Ovary (tissue), 9 donors: ENCODE measurements around the gene GLT1D1. TPM values are rescaled to one million over a fixed set of nuclear protein-coding genes. Genes with fewer than 3 reads are reported as not detected.

ENCODE experiments used
- DNase-seq, 5 donors: peaks; one replicate each; pipeline ENCODE4 v3.0.0-alpha.2; 2019 to 2020
- H3K27ac ChIP-seq, 2 donors: fragments of 200-600 bp; one replicate each; pipeline versions ENCODE4 v1.5.1 to v1.8.0; 2019 to 2022
- H3K27me3 ChIP-seq: fragments of 200-600 bp; one replicate; pipeline ENCODE4 v1.8.0; 2022
- H3K36me3 ChIP-seq: fragments of 200-600 bp; sonication (generic); one replicate; pipeline ENCODE4 v1.5.1; 2019
- H3K4me1 ChIP-seq: one replicate; pipeline ENCODE4 v1.8.1; 2013; ENCODE audit warnings: mild to moderate bottlenecking, moderate library complexity; ENCODE audit not compliant: insufficient read depth
- H3K4me3 ChIP-seq: fragments of 200-600 bp; sonication (generic); one replicate; pipeline ENCODE4 v1.5.1; 2017
- H3K9me3 ChIP-seq, 2 donors: fragments of 200-600 bp in 1 of 2; sonication (generic) in 1 of 2; one replicate each; pipeline versions ENCODE4 v1.5.1 to v1.8.1; 2013 to 2019; ENCODE audit warnings: mild to moderate bottlenecking in 1 of 2, moderate library complexity in 1 of 2
- EP300 ChIP-seq: sonication (generic); formaldehyde crosslinking; IDR thresholded peaks from one replicate; pipeline ENCODE4 v1.6.1; 2017; ENCODE audit warnings: antibody characterized with exemption
- POLR2A ChIP-seq: fragments of 450-650 bp; IDR thresholded peaks from one replicate; pipeline ENCODE4 v1.6.1; 2017; ENCODE audit warnings: antibody characterized with exemption, mild to moderate bottlenecking, moderate library complexity
- WGBS, 3 donors: extraction: QIAGEN DNeasy Blood & Tissue Kit in 1 of 3; methylation state at CpG; one replicate each; pipeline versions ENCODE4 v1.1.5 to v1.1.7; 2013 to 2017; 5-methylcytosine and 5-hydroxymethylcytosine counted together
- intact Hi-C, 4 donors: fragments of 100-400 bp; cut with DNase I; formaldehyde crosslinking; loops; one replicate each; pipeline versions ENCODE4 v1.11.0 to v1.15.1; 2022 to 2023
- polyA plus RNA-seq, 2 donors: library from polyadenylated mRNA; stranded (reverse); fragments of 200-250 nt in 1 of 2; fragments of 350-450 nt in 1 of 2; fragmentation: Illumina TruSeq in 1 of 2; extraction: RNeasy Lipid Tissue Mini Kit (QIAGEN cat#74804) in 1 of 2; gene quantifications; one replicate each; pipeline ENCODE4 v1.2.3, GENCODE V29; 2013 to 2014
- total RNA-seq, 7 donors: library from RNA; depleted of rRNA in 2 of 7; stranded (reverse); fragments of >200 nt in 2 of 7; fragmentation: NEBNext Ultra II Directional in 3 of 7; extraction: Animal tissue kit (Norgen Biotek cat#: 25700) in 3 of 7; gene quantifications; one replicate each; pipeline versions ENCODE4 v1.1.0 to v1.2.4, GENCODE V29; 2016 to 2023
- TF ChIP-seq, protein P1 (sequence below), 3 donors: fragments of 450-650 bp in 2 of 3; fragments of 200-600 bp in 1 of 3; IDR thresholded peaks; one replicate each; pipeline versions ENCODE4 v1.5.1 to v1.8.0; 2016 to 2022; ENCODE audit warnings: antibody characterized with exemption in 3 of 3, mild to moderate bottlenecking in 1 of 3
- donor health status: DM: no; HTN: no; CAD: no; lungs with moderate emphysema.
- donor health status: DM: no; HTN: no; CAD: no.
- donor health status: Bipolar disorder and iron deficiency.
- donor health status: DM: yes; HTN: yes; CAD: no.
- donor health status: DM: no; HTN: no; CAD: no.
- donor health status: DM: yes; HTN: yes; CAD: no.

GLT1D1 gene
- total and polyA plus RNA-seq, 9 donors, result 0.12 to 0.61 (median 0.24) TPM; not detected in 1

DNA sequence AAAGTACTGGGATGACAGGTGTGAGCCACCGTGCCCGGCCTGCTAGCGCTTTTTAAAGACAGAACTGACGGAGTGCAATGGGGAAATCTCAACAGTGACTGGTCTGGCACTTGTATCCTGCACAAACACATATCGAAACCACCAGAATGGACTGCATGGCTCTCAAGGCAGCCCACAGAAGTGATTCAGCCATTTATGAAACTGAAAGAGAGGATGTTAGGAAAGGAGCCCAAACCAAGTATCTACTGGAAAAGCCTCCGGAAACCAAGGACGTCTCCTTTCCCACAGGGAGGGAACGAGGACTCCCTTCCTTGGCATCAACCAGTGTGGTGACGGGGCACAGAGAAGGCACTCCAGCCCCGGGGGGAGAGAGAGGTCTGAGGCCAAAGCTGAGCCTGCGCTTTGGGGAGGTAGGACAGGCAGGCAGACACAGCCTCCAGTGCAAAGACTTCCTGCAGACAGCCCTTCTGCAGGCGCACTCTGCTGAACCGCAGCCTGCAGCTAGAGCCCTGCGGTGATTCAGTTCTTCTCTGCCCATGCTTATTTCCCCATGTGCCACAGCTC is 46.0 kb upstream of the GLT1D1 start:
- Histone ChIP-seq H3K4me3 (no peak overlapping the region), H3K9me3 (no peaks in the 10 kb centered on the region), H3K27me3 (no peaks in the 10 kb centered on the region), H3K27ac (no peak overlapping the region), H3K4me1 (peaks cover 6% of the 10 kb centered on the region), H3K36me3 (no peaks in the 10 kb centered on the region)
- intact Hi-C loops, result no loop called here
- DNase-seq, result no peak
- WGBS, 3 donors, result 91 to 95% (median 93%) methylated on average over 14 of the region's 14 CpGs
- TF ChIP-seq EP300 (no peak), POLR2A (no peak)
- TF ChIP-seq, protein P1, sequence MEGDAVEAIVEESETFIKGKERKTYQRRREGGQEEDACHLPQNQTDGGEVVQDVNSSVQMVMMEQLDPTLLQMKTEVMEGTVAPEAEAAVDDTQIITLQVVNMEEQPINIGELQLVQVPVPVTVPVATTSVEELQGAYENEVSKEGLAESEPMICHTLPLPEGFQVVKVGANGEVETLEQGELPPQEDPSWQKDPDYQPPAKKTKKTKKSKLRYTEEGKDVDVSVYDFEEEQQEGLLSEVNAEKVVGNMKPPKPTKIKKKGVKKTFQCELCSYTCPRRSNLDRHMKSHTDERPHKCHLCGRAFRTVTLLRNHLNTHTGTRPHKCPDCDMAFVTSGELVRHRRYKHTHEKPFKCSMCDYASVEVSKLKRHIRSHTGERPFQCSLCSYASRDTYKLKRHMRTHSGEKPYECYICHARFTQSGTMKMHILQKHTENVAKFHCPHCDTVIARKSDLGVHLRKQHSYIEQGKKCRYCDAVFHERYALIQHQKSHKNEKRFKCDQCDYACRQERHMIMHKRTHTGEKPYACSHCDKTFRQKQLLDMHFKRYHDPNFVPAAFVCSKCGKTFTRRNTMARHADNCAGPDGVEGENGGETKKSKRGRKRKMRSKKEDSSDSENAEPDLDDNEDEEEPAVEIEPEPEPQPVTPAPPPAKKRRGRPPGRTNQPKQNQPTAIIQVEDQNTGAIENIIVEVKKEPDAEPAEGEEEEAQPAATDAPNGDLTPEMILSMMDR (IDR thresholded peaks at IDR 0.05), result no peak

DNA sequence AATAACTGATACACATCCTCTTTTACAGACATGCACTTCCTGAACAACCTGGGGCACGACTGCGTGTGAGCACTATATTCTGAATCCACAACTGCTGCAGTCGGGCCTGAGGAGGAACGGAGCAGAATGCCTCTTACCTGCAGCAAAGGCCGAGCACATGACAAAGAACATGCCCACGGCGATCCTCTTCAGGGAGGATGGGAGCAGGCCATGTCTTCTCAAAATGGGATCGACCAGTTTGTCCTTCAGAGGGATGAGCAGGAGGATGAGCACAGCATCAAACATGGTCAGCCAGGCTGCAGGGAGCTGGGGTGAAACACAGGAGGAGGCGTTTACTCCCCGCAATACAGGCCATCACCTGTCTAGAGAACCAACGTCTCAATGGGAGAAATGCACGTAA is 44.6 kb upstream of the GLT1D1 start:
- Histone ChIP-seq H3K4me3 (no peak overlapping the region), H3K36me3 (no peaks in the 10 kb centered on the region), H3K27me3 (no peaks in the 10 kb centered on the region), H3K9me3 (no peaks in the 10 kb centered on the region), H3K27ac (no peak overlapping the region), H3K4me1 (peaks cover 6% of the 10 kb centered on the region)
- 83 to 90% (median 86%) methylated on average over 12 of the region's 12 CpGs for WGBS, 3 donors
- intact Hi-C loops, result no loop called here
- TF ChIP-seq, protein P1 (IDR thresholded peaks at IDR 0.05), result no peak
- TF ChIP-seq EP300, result no peak
- no peak for TF ChIP-seq POLR2A
- DNase-seq, result no peak

DNA sequence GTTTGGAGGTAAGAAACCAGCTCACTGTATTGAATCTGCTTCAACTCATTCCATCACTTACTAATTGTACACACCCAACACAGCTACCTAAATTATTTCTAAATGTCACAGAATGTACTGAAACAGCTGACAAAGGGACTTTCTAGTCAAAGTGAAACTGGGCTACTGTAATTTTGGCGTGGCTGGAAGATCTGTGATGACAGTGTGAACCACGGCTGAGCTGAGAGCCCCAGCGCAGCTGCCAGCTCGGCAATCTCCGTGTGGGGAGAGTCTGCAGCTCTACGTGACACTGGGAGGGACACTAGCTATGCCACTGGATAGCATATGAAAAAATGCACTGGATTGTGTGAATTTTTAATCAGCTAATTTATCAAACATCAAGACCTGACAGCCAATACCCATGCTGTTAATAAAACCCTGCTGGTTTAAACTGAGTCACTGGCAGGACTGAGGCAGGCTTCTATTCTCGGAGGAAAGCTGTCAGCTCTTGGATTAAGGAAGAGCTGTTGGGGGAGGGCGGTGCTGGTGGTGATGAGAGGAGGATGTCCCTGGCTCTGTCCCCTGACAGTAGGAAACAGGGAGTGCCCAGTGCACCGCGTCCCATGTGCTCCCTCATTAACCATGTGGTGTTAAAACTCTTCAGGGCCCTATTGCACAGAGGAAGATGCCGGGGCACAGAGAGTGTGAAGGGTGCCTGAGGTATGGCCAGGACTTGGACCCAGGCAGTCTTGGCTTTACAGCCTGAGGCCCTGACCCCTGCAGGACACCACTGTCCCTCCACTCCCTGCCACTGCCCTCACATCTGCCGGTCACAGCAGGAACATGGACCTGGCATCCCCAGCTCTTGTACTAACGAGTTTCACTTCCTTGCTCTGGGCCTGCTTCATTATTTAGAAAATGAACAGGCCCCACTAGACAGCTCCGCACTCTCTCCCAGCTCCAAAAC is 42.8 kb upstream of the GLT1D1 start:
- DNase-seq, result no peak
- WGBS, 3 donors, result 63 to 80% (median 72%) methylated on average over 14 of the region's 14 CpGs
- H3K9me3 ChIP-seq, result no peaks in the 10 kb centered on the region
- H3K4me1 ChIP-seq, result peaks cover 6% of the 10 kb centered on the region
- TF ChIP-seq EP300, result no peak
- TF ChIP-seq, protein P1 (IDR thresholded peaks at IDR 0.05), result no peak
- TF ChIP-seq POLR2A, result no peak
- no peaks in the 10 kb centered on the region for H3K27me3 ChIP-seq
- no peak overlapping the region for H3K4me3 ChIP-seq
- H3K27ac ChIP-seq, result no peak overlapping the region
- no peaks in the 10 kb centered on the region for H3K36me3 ChIP-seq
- intact Hi-C loops, result no loop called here

DNA sequence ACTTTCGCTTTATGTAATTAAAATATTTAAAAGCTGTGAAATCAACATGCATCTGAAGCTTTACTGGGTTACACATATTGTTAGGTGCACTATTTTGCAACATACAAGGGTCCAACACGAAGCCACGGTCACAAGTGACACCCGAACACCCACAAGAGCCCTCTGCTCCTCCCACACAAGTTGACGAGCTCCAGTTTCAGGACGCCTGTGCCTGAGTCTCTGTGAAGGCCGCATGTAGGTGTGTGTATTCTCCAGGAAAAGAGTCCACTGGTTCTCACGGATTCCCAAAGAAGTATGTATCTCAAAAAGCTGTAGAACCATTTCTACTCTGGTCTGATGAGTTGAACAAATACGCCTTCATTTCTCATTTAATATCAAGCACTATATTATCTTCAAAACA is 41.5 kb upstream of the GLT1D1 start:
- Histone ChIP-seq H3K27ac (no peak overlapping the region), H3K4me3 (no peak overlapping the region), H3K9me3 (no peaks in the 10 kb centered on the region), H3K4me1 (peaks cover 7% of the 10 kb centered on the region), H3K36me3 (no peaks in the 10 kb centered on the region), H3K27me3 (no peaks in the 10 kb centered on the region)
- DNase-seq, result no peak
- intact Hi-C loops, result no loop called here
- WGBS, 3 donors, result 70 to 86% (median 78%) methylated on average over 9 of the region's 9 CpGs
- TF ChIP-seq POLR2A (no peak), EP300 (no peak)
- TF ChIP-seq, protein P1 (IDR thresholded peaks at IDR 0.05), result no peak
